ENCODE measurements around the gene ZSWIM8. TPM values are rescaled to one million over a fixed set of nuclear protein-coding genes. Genes with fewer than 3 reads are reported as not detected.

The ZSWIM8 gene
- total and polyA plus RNA-seq, 2 experiments from 2014 or later: 20.5 to 30.4 TPM

- no peak for TF ChIP-seq REST (IDR thresholded peaks at IDR 0.05; ENCODE audit: unreplicated experiment)
- TF ChIP-seq STAT1 (IDR thresholded peaks at IDR 0.05; ENCODE audit: unreplicated experiment): no peak
- TF ChIP-seq NANOG (IDR thresholded peaks at IDR 0.05; ENCODE audit: borderline replicate concordance): no peak
These were observed 56.9 kb downstream of the ZSWIM8 start (continued) for GRCh38 chr10:73842349-73842748.

GRCh38 chr10:73843261-73843660, 57.9 kb downstream of the ZSWIM8 start:
- no peaks in the 10 kb centered on the region for H3K27me3 ChIP-seq (ENCODE audit: insufficient read depth)
- 0 out of 2 replicates have a peak, but pooled peaks cover 6% of the 10 kb centered on the region for H3F3A ChIP-seq (replicated peaks; ENCODE audit: low read depth)
- H4K20me1 ChIP-seq (replicated peaks; ENCODE audit: insufficient read depth): 0 out of 2 replicates have a peak, but pooled peaks cover 2% of the 10 kb centered on the region
- peaks cover 36% of the 10 kb centered on the region for H3K36me3 ChIP-seq (ENCODE audit: insufficient read depth)
- H3K4me3 ChIP-seq: no peak overlapping the region
- H3K4me3 Mint-ChIP-seq: no peak overlapping the region
- peaks cover 3% of the 10 kb centered on the region; the same call in 1 of the 3 replicates for H3K4me1 Mint-ChIP-seq
- H3K36me3 Mint-ChIP-seq (ENCODE audit: low read depth): peaks cover 63% of the 10 kb centered on the region
- H3K27me3 Mint-ChIP-seq (ENCODE audit: insufficient read depth, low read depth, poor library complexity): peaks cover 7% of the 10 kb centered on the region
- H3K79me2 ChIP-seq (replicated peaks; ENCODE audit: insufficient read depth): no peaks in the 10 kb centered on the region
- H3K9me2 ChIP-seq (ENCODE audit: insufficient read depth): no peaks in the 10 kb centered on the region
- ATAC-seq (no peak), DNase-seq (ENCODE audit: low spot score) (no peak)
- no peak overlapping the region for H3K4me2 ChIP-seq
- H3K27ac ChIP-seq (ENCODE audit: low read depth): no peak overlapping the region
- no peak overlapping the region for H2AFZ ChIP-seq
- H3K4me1 ChIP-seq (ENCODE audit: insufficient read depth): no peaks in the 10 kb centered on the region
- H3K9me3 Mint-ChIP-seq: no peaks in the 10 kb centered on the region
- TF ChIP-seq ETS1 (IDR thresholded peaks at IDR 0.05) (no peak), ZNF114 (CRISPR knock-in tag; IDR thresholded peaks at IDR 0.05) (no peak), STAT1 (IDR thresholded peaks at IDR 0.05; ENCODE audit: unreplicated experiment) (no peak), CREB1 (CRISPR knock-in tag; IDR thresholded peaks at IDR 0.05; ENCODE audit: low read depth) (no peak), NANOG (IDR thresholded peaks at IDR 0.05; ENCODE audit: borderline replicate concordance) (no peak), ZNF462 (CRISPR knock-in tag; IDR thresholded peaks at IDR 0.05) (no peak), JUNB (IDR thresholded peaks at IDR 0.05; ENCODE audit: unreplicated experiment) (no peak), EZH2phosphoT487 (IDR thresholded peaks at IDR 0.05; ENCODE audit: unreplicated experiment) (no peak)
- no peak overlapping the region for H3K27ac Mint-ChIP-seq

All from GM23338 (cell line).